ENCODE results near the gene SELENBP1.

SELENBP1 gene

GRCh38 chr1:151340870-151341754 lies 31.4 kb downstream of the SELENBP1 start:
- peak; percentile 96 for ATAC-seq
- no peak for TF ChIP-seq RARB (CRISPR knock-in tag; IDR thresholded peaks at IDR 0.05)
- TF ChIP-seq TOX (CRISPR knock-in tag; IDR thresholded peaks at IDR 0.05; ENCODE audit: borderline replicate concordance) = no peak
- no peak for TF ChIP-seq GLIS3 (CRISPR knock-in tag; IDR thresholded peaks at IDR 0.05)
- no peak for TF ChIP-seq ARNTL (CRISPR knock-in tag; IDR thresholded peaks at IDR 0.05; ENCODE audit: borderline replicate concordance, low read depth)
- TF ChIP-seq POU6F1 (CRISPR knock-in tag; IDR thresholded peaks at IDR 0.05; ENCODE audit: borderline replicate concordance, low read depth) = no peak
- no peak for TF ChIP-seq ESRRG (CRISPR knock-in tag; IDR thresholded peaks at IDR 0.05)
- no peak for TF ChIP-seq PATZ1 (CRISPR knock-in tag; IDR thresholded peaks at IDR 0.05; ENCODE audit: borderline replicate concordance)
- TF ChIP-seq CREB5 (CRISPR knock-in tag; IDR thresholded peaks at IDR 0.05; ENCODE audit: low read depth) = no peak
- TF ChIP-seq ZFP3 (CRISPR knock-in tag; IDR thresholded peaks at IDR 0.05) = no peak
- TF ChIP-seq PPARA (CRISPR knock-in tag; IDR thresholded peaks at IDR 0.05; ENCODE audit: borderline replicate concordance) = no peak
- no peak for TF ChIP-seq ZNF8 (CRISPR knock-in tag; IDR thresholded peaks at IDR 0.05)
- TF ChIP-seq ZFP30 (CRISPR knock-in tag; IDR thresholded peaks at IDR 0.05) = no peak
- no peak for TF ChIP-seq SNAI2 (CRISPR knock-in tag; IDR thresholded peaks at IDR 0.05)
- TF ChIP-seq BACH2 (CRISPR knock-in tag; IDR thresholded peaks at IDR 0.05; ENCODE audit: borderline replicate concordance) = no peak

GRCh38 chr1:151336556-151336955 lies 35.9 kb downstream of the SELENBP1 start:
- TF ChIP-seq ZC3H10 (CRISPR knock-in tag; IDR thresholded peaks at IDR 0.05) (no peak), BACH2 (CRISPR knock-in tag; IDR thresholded peaks at IDR 0.05; ENCODE audit: borderline replicate concordance) (no peak), TOX (CRISPR knock-in tag; IDR thresholded peaks at IDR 0.05; ENCODE audit: borderline replicate concordance) (no peak), ZFP30 (CRISPR knock-in tag; IDR thresholded peaks at IDR 0.05) (no peak), PATZ1 (CRISPR knock-in tag; IDR thresholded peaks at IDR 0.05; ENCODE audit: borderline replicate concordance) (no peak), ARNTL (CRISPR knock-in tag; IDR thresholded peaks at IDR 0.05; ENCODE audit: borderline replicate concordance, low read depth) (no peak), ZNF70 (CRISPR knock-in tag; IDR thresholded peaks at IDR 0.05) (no peak), POU6F1 (CRISPR knock-in tag; IDR thresholded peaks at IDR 0.05; ENCODE audit: borderline replicate concordance, low read depth) (no peak), GLIS3 (CRISPR knock-in tag; IDR thresholded peaks at IDR 0.05) (no peak), ZFP3 (CRISPR knock-in tag; IDR thresholded peaks at IDR 0.05) (no peak), ZNF565 (CRISPR knock-in tag; conservative IDR thresholded peaks at IDR 0.05; ENCODE audit: low read depth) (no peak), ESRRG (CRISPR knock-in tag; IDR thresholded peaks at IDR 0.05) (no peak), ISL1 (CRISPR knock-in tag; IDR thresholded peaks at IDR 0.05) (no peak), TSHZ2 (CRISPR knock-in tag; IDR thresholded peaks at IDR 0.05) (no peak), TCF4 (CRISPR knock-in tag; IDR thresholded peaks at IDR 0.05; ENCODE audit: borderline replicate concordance) (no peak), SNAI2 (CRISPR knock-in tag; IDR thresholded peaks at IDR 0.05) (no peak), PPARA (CRISPR knock-in tag; IDR thresholded peaks at IDR 0.05; ENCODE audit: borderline replicate concordance) (no peak), CSRNP3 (CRISPR knock-in tag; IDR thresholded peaks at IDR 0.05) (no peak)
- no peak for ATAC-seq

All from SK-N-SH treated with all-trans-retinoic acid at 6 μM for 48 hours (cell line).